Activated effector memory CD4-positive, alpha-beta T cell treated with anti-CD3 and anti-CD28 coated beads, Interleukin-2, amount 50 U/mL, for 16 hours (primary cell): ENCODE results near the gene SIPA1L3.

Experiments
- DNase-seq: peaks from one replicate; pipeline ENCODE4 v3.0.0-alpha.2; 2020

Gene SIPA1L3

DNA sequence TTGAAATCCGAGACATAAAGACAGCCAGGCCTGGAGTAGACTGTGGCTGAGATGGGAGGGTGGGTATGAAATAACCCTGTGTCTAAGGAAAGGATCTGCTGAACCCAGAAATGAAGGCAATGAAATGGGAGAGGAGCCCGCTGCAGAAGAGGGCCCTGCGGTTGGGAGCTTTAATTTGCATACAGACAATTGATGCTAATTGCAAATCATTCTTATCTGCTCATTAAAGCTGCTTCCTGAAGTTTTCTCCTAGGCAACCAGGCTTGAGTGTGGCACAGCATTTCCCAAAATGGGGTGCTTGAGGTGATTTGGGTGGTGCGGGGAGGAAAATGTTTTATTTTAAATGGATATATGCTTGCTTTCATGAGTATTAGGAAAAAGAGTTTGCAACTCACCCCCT is 261.6 kb downstream of the SIPA1L3 start:
- DNase-seq, result no peak

DNA sequence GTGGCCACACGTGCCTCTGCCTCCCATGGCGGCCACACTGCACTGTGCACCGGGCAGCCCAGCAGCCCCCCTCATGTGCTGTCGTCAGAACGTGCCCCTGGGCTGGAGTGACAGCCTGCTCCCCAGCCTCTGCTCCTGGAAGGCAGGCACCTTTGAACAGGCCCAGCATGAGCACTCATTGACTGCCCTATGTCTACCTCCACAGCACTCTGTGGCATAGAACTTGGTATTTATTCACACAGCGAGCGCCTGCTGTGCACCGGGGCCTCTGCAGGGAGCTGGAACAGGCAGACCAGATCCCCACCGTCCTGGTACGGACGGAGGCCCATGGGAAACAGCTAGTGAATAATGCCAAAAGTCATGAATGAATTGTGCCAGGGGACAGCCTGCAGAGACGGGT is 263.3 kb downstream of the SIPA1L3 start:
- no peak for DNase-seq

DNA sequence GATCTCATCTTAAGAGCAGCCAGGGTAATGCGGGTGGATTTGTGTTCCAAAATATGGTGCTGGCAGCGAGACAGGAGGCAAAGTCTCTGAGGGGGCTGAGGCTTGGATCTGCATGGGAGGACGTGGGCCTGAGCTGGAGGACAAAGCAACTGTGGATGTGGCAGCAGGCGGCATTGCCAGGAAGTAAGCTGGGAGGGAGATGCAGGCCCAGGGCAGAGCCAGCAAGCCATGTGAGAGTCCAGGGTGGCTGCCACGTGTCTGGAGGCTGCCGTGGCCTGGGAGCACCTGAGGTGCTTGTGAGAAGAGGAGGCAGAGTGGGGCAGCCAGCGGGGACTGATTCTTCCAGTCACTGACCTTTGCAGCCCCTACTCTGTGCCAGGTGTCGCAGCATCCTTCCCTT is 265.0 kb downstream of the SIPA1L3 start:
- DNase-seq, result no peak

DNA sequence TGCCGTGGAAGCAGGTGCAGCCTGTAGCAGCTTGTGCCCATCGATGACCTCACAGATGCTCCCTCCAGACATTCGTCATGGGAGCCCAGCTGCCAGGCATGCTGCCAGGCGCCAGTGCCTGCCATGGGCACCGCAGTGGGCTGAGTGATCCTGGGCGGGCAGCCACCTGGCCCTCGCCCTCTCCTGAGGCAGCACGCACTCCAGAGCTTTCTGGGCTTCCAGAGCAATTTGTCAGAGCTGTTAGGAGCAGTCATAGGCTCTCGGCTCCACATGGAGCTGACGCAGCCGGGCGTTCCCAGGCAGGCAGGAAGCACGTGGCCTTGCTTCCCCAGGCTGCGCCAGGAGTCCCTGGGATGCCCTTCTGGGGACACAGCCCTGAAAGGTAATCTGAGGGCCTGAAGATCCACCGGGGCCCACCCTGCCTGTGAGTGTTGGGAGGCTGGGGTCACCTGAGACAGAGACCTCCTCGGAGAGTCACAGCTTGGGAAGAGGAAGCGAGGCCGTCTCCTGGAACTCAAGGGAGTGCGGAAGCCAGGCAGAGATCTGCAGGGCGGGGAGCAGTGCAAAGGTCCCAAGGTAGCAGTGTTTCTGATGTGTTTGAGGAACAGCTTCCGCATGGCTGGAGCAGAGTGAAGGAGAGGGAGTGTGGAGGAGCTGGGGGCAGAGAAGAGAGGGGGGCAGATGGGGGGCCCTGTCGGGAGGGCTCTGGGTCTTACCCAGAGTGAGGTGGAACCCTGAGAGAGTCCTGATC is 266.5 kb downstream of the SIPA1L3 start:
- DNase-seq, result no peak

DNA sequence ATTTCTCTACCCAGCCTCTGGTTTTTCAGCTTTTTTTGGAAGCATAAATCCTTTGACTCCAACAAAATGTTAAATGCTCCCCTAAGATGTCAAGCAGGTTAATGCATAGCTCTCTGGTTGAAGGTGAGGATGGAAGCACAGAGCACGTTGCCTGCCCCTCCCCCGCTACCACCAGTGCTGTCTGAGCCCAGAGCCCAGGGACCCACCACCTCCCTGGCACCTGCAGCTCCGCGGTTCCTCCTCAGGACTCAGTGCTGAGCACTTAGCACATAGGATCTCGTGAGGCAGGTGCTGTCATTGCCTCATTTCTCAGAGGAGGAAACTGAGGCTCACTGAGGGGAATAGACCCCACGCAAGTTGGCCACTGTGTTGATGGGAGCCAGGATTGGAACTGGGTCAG is 268.4 kb downstream of the SIPA1L3 start:
- DNase-seq, result no peak

DNA sequence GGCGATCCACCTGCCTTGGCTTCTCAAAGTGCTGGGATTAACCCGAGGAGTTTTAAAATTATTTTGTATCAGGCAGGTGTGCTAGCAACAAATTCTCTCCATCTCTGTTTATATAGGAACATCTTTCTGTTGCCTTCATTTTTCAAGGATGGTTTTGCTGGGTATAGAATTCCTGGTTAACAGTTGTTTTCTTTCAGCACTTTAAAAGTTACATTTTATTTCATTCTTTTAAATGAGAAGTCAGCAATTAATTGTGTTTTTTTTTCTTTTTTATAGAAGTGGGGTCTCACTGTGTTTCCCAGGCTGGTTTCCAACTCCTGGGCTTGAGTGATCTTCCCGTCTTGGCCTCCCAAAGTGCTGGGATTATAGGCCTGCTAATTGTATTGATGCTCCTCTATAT is 273.1 kb downstream of the SIPA1L3 start:
- DNase-seq, result no peak

DNA sequence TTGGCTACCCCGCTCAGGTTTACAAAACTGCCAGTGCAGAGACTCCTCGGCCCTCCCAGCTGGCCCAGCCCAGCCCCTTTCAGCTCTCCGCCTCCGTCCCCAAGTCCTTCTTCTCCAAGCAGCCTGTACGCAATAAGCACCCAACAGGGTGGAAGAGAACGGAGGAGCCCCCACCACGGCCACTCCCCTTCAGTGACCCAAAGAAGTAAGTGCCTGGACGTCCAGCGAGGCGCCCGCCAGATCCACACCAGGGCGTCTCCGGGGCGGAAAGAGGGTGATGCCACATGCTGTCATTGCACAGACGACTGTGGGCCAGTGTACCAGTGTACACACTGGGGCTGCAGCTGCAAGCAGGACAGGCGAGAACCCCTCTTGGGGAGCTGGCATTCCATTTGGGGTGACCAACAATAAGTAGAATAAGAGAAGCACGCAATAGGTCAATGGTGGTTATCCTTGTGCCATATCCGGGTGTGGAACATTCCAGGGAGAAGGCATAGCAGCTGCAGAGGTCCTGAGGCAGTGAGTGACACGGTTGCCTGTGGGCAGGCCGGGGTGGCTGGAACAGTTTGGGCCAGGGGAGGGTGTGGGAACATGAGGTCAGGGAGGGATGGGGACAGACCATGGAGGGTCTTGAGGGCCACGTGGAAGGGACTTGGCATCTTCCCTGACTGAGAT is 275.7 kb downstream of the SIPA1L3 start:
- no peak for DNase-seq

DNA sequence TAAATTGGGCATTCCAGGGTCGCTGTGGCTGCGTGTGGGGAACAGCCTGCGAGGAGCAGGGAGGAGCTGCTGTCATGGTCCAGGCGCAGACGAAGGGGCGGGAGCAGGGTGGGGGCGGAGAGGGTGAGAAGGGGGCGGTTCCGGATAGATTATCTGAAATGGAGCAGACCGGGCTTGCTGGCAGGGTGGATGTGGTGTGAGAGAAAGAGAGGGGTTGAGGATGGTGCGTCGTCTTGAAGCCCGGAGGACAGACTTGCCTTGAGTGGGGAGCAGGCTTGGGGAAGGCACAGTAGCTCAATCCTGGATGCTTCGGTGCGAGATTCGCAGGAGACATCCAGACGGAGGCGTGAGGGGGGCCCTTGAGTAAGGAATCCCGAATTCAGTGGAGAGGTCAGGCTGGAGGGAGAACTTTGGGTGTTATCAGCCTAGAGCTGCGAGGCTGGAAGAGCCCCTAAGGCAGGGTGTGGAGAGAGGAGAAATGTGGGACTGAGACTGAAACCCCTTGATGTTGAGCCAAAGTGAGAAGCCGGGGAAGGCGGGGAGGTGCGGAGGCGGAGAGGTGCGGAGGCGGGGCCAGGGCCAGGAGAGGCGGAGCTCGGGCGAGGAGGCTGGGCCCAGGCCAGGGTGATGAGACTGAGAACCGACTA is 276.4 kb downstream of the SIPA1L3 start:
- DNase-seq, result no peak

DNA sequence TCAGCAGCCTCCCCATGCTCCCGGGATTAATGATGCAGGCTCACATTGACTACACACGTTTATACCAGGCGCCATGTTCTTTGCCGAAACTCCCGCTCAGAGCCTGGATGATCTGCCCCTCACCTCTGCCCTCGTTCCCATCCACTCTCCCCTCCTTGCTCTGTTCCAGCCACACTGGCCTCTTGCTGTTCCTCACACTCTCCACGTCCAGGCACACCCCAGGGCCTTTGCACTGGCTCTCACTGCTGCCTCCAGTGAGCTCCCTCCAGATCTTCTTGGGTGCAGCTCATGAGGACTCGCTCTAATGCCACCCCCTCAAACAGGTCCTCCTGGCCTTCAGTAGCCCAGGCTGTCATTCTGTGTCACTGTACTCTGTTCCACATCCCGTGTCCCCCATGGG is 277.8 kb downstream of the SIPA1L3 start:
- no peak for DNase-seq

DNA sequence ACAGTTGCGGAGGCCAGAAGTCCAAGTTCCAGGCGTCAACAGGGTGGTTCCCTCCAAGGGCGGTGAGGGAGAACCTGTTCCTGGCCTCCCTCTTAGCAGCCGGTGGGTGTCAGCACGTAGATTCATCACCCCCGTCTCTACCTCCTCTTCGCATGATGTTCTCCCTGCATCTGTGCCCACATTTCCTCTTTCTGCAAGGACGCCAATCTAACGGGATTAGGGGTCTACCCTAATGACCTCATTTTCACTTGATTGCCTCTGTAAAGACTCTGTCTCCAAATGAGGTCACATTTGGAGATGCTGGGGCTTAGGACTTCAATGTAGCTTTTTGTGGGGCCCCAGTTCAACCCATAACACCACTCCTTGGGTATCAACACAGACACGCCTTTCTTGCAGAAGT is 278.6 kb downstream of the SIPA1L3 start:
- no peak for DNase-seq

DNA sequence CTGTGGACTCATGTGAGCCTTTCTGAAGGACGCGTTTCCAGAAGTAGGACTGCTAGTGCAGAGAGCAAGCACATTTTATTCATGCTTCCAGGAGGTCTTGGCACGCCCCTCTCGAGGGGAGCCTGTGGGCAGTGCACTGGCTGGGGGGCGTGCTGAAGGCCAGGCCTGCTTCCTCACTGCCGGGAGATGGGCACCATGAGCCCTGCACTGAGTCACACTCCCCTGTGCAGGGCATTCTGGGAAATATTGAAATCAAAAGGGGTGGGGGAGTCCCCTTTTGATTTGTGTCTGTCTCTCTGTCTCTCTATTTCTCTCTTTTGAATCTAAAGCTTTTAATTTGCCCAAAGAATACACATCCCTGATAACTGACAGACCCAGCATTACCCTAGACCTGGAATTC is 283.1 kb downstream of the SIPA1L3 start:
- DNase-seq, result no peak

DNA sequence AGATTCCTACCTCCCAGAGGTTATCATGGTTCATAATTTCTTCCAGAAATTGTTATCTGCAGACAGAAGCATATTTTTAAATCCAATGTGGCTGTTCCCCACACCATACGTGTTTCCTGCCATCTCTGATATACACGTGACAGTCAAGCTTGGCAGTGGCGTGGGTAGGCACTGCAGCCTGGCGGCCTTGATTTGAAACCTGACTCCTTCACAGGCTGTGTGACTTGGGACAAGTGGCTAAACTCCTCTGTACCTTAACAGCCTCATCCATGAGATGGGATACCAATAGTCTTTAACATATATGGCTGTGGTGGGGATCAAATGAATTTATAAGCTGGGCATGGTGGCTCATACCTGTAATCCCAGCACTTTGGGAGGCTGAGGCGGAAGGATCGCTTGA is 283.8 kb downstream of the SIPA1L3 start:
- no peak for DNase-seq

DNA sequence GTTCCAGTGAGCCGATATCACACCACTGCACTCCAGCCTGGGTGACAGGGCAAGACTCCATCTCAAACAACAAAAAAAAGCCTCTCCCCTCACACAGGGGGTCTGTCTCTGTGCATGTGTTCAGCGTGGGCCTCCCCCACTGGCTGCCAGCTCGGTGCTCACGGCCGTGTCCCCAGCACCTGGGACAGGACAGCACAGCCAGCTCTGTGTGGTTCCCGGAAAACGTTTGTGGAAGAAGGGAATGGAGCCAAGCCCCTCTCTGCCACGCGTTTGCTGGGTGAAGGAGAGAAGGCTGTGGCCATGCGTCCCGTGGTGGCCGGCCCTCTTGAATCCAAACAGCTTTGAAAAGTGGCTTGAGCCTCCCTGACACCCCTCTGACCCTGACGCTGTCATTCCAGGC is 284.7 kb downstream of the SIPA1L3 start:
- DNase-seq, result no peak

DNA sequence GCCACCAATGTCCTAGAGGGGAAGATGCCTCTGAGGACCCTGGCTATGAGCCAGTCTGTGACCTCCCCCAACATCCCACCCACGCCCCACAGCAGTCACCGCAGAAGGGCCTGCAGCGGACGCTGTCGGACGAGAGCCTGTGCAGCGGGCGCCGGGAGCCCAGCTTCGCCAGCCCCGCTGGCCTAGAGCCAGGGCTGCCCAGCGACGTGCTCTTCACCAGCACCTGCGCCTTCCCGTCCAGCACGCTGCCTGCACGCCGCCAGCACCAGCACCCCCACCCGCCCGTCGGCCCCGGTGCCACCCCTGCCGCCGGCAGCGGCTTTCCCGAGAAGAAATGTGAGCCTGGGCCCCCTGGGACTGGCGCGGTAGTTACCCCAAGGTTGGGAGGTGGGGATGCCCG is 286.4 kb downstream of the SIPA1L3 start:
- DNase-seq, result no peak

DNA sequence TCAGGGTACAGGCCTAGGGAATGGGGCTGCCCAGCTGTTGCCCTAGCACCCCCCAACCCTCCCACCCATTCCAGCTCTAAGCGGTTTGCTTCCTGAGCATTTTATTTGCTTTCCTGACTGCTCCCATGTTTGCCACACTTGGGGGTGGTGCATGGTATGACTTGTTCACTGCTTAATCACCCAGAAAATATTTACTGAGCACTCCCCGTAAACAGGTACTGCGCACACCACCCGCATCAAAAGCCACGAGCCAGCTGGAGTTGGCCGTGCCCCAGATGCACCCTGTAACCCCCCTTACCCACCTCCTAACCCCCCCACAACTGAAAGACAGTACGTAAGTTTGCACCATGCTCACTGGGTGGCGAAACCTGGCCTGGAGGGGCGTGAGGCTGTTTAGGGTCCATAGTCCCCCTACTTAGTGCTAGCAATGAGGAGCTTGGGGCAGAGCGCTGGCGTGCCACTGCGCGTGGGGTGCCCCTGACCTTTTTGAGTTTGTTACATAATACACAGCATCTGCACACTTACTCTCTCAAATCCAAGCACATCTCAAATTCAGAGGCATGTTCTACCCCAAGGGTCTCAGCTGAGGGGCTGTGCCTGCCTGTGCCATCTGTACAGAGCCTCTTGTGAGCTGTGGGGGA is 287.2 kb downstream of the SIPA1L3 start:
- DNase-seq, result no peak

DNA sequence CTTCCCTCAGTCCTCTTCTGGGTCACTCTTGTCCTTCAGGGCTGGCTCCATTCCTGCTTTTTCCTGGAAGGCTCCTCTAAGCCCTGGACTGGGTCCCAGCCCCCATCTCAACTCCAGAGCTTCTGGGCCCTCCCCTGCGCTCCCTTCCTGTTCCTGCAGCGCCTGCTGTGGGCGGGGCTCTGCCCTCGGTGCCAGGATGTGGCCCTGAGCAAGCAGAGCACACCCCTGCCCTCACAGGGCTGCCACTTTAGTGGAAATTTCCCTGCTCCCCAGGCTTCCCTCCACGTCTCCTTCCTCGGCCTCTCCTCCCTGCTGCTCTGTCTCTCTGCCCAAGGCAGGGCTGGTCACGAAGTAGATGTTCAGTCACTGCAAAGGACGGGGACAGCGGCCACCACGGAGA is 288.2 kb downstream of the SIPA1L3 start:
- DNase-seq, result no peak

DNA sequence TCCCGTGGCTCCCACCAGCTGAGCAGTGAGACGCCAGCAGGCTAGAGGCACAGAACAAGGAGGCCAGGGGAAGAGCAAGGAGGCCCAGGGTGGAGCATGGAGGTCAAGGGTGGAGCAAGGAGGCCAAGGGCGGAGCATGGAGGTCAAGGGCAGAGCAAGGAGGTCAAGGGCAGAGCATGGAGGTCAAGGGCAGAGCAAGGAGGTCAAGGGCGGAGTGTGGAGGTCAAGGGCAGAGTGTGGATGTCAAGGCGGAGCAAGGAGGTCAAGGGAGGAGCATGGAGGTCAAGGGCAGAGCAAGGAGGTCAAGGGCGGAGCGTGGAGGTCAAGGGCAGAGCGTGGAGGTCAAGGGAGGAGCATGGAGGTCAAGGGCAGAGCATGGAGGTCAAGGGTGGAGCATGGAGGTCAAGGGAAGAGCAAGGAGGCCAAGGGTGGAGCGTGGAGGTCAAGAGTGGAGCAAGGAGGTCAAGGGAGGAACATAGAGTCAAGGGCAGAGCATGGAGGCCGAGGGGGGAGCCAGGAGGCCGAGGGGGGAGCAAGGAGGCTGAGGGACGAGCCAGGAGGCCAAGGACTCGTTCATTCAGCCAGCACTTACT is 289.3 kb downstream of the SIPA1L3 start:
- DNase-seq, result no peak

DNA sequence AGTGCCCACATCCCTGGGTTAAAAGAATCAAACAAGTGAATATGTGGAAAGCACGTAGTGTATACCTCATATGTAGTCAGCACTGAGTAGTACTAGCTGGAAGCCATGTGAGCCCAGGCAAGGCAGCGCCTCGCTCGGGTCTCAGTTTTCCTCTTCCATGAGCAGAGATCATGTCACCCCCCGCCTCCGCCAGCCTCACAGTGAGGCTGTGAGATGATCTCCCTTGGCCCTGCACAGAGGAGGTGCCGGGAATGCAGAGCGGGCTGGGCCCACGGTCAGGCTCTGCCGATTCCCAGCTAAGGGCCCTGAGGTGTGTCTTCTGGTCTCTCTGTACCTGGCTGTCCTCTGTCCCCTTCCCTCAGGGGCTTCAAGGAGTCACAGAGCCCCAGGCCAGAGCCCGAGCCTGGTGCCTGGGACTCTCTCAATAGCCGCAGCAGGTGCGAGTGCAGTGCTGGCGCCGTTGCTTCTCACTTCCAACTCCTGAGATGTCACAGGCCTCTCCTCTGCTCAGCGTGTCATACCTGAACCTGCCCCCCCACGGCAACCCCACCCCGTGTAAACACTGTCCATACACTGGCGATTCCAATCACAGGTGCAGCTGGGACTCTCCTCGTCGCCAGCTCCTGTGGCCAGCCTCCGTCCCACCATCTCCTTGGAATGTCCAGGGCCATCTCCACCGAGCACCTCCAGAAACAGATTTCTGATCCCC is 290.1 kb downstream of the SIPA1L3 start:
- no peak for DNase-seq

DNA sequence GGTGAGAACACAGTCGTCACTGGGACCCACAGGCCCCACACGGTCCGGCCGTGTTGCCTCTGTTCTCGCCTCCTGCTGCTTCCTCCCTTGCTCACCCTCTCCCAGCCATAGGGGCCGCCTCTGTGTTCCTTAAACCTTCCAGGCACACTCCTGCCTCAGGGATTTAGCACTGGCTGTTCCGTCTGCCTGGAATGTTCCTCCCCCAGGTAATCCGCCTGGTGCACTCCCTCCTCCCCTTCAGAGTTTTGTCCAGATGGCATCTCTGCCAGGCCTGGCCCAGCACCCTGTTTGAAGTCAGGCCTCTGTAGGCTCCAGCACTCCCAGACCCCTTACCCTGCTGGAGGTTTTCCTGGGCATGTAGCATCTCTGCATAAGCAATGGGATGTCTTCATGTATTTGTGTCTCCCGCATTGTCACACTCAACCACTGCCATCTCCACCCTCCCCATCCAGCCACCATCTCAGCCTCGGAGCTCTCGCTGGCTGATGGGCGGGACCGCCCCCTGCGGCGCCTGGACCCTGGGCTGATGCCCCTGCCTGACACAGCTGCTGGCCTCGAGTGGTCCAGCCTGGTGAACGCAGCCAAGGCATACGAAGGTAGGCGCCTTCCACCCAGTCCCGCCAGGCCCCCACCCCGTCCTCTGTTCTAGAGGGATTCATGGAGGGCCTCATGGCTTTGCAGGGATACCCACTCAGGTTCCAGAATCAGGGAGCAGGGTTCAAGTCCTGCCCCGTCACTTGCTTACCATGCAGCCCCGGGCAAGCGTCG is 291.1 kb downstream of the SIPA1L3 start:
- no peak for DNase-seq

DNA sequence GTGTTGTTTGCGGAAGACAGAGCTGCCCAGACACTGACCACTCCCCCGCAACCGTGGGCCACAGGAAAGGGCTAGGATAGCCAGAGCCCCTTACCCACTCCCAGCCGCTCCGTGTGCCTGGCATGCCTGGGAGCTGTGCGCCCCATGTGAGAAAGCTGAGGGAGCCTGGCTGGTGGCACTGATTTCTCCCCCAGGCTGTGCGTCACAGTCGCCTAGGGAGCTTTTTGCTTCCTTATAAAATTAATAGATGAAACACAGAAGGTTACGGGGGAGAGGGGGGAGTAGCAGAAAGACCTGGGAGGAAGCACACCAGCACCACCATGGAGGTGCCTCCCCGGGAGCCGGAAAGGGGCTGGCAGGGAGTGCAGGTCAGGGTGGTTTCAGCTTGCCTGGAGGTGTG is 292.3 kb downstream of the SIPA1L3 start:
- no peak for DNase-seq

DNA sequence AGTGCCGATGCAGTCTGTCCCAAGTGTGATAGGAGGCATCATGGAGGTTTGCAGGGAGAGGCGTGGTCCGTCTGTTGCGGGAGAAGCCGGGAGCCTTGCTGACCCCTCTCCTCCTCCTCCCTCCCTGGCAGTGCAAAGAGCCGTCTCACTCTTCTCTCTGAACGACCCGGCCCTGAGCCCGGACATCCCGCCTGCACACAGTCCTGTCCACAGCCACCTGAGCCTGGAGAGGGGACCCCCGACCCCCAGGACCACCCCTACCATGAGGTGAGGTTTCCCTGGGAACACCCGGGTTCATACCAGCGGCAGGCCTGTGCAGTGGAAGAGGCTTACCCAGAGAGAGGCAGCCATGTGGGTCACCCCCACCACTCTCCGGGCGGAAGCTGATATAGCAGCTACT is 294.7 kb downstream of the SIPA1L3 start:
- no peak for DNase-seq

DNA sequence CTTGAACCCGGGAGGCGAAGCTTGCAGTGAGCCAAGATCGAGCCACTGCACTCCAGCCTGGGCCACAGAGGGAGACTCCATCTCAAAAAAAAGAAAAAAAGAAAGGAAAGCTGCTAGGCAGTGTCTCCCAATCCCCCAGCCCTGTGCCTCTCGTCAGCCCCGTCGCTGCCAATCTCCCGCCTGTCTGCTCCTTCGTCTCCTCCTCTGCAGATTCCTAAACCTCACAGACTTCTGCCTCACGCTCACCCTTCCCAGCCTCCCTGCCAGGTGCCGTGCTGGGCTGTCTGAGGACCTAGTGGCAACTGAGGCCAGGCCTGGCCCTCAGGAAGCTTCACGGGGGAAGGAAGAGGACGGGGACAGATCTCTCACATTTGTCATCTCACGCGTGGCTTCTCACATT is 295.5 kb downstream of the SIPA1L3 start:
- DNase-seq, result no peak
